Neuronal stem cell (in vitro differentiated cells): ENCODE results near the gene CDCP2.
A peak's percentile ranks its signal among the peaks of the same experiment; 100 is the strongest.

ENCODE experiments used
- DNase-seq: peaks from one replicate; pipeline ENCODE4 v3.0.0-alpha.2; 2013; ENCODE audit warnings: low spot score
- H2AFZ ChIP-seq: one replicate; pipeline ENCODE4 v1.6.1; 2013; ENCODE audit warnings: mild to moderate bottlenecking, low read length, inconsistent platforms
- H2AK5ac ChIP-seq: 2 replicates; pipeline ENCODE4 v1.6.1; 2013; ENCODE audit warnings: low read depth, mild to moderate bottlenecking, inconsistent platforms, low read length, moderate library complexity, mixed read lengths
- H2BK120ac ChIP-seq: 2 replicates; pipeline ENCODE4 v1.6.1; 2013; ENCODE audit warnings: low read depth, mild to moderate bottlenecking, inconsistent platforms, low read length, moderate library complexity, mixed read lengths
- H2BK12ac ChIP-seq: one replicate; pipeline ENCODE4 v1.6.1; 2013; ENCODE audit warnings: low read length, inconsistent platforms
- H2BK15ac ChIP-seq: 2 replicates; pipeline ENCODE4 v1.6.1; 2013; ENCODE audit warnings: mild to moderate bottlenecking, low read length, inconsistent platforms, mixed read lengths
- H2BK5ac ChIP-seq: one replicate; pipeline ENCODE4 v1.6.1; 2013; ENCODE audit warnings: inconsistent platforms, mild to moderate bottlenecking, low read length, moderate library complexity
- H3K14ac ChIP-seq: one replicate; pipeline ENCODE4 v1.6.1; 2013; ENCODE audit warnings: low read length, inconsistent platforms
- H3K18ac ChIP-seq: 2 replicates; pipeline ENCODE4 v1.6.1; 2013; ENCODE audit warnings: low read length, inconsistent platforms
- H3K23ac ChIP-seq: 2 replicates; pipeline ENCODE4 v1.6.1; 2013; ENCODE audit warnings: low read depth, mild to moderate bottlenecking, mixed read lengths, low read length, inconsistent platforms; ENCODE audit not compliant: poor library complexity
- H3K27ac ChIP-seq: replicated peaks from 3 replicates; pipeline ENCODE4 v1.5.1; 2013; ENCODE audit warnings: low read length, inconsistent platforms
- H3K27me3 ChIP-seq, 3 experiments: 2 replicates each; pipeline ENCODE4 v1.6.1; 2013; ENCODE audit warnings: low read length in 3 of 3, mild to moderate bottlenecking in 2 of 3, inconsistent platforms in 1 of 3, low read depth in 1 of 3, mixed read lengths in 1 of 3, moderate library complexity in 1 of 3; ENCODE audit not compliant: control insufficient read depth in 3 of 3, insufficient read depth in 3 of 3
- H3K36me3 ChIP-seq, 2 donors: replicated peaks in 1 of 2; 2 replicates each; pipeline ENCODE4 v1.6.1; 2013; ENCODE audit warnings: low read length in 2 of 2; ENCODE audit not compliant: control insufficient read depth in 2 of 2, insufficient read depth in 2 of 2
- H3K4ac ChIP-seq: 2 replicates; pipeline ENCODE4 v1.6.1; 2013; ENCODE audit warnings: inconsistent platforms, mild to moderate bottlenecking, low read length, moderate library complexity
- H3K4me1 ChIP-seq, 2 donors: 1 replicate in 1 of 2; 2 replicates in 1 of 2; pipeline ENCODE4 v1.6.1; 2013; ENCODE audit warnings: low read length in 2 of 2, low read depth in 1 of 2; ENCODE audit not compliant: control insufficient read depth in 2 of 2, insufficient read depth in 1 of 2
- H3K4me2 ChIP-seq: one replicate; pipeline ENCODE4 v1.6.1; 2013; ENCODE audit warnings: mild to moderate bottlenecking, low read length, inconsistent platforms; ENCODE audit not compliant: insufficient read depth, poor library complexity, severe bottlenecking
- H3K4me3 ChIP-seq, 2 donors: 2 replicates each; pipeline ENCODE4 v1.5.1; 2013; ENCODE audit warnings: low read length in 2 of 2, mild to moderate bottlenecking in 2 of 2, inconsistent platforms in 1 of 2, moderate library complexity in 1 of 2
- H3K79me1 ChIP-seq: one replicate; pipeline ENCODE4 v1.6.1; 2013; ENCODE audit warnings: low read depth, mild to moderate bottlenecking, inconsistent platforms, low read length, moderate library complexity
- H3K9ac ChIP-seq: one replicate; pipeline ENCODE4 v1.6.1; 2013; ENCODE audit warnings: mild to moderate bottlenecking, low read depth, low read length, inconsistent platforms; ENCODE audit not compliant: poor library complexity
- H3K9me3 ChIP-seq, 2 donors: replicated peaks in 1 of 2; 2 replicates each; pipeline versions ENCODE3 to v1.6.1; 2013; ENCODE audit warnings: low read length in 2 of 2, mild to moderate bottlenecking in 2 of 2, inconsistent platforms in 1 of 2, low read depth in 1 of 2, mixed read lengths in 1 of 2, moderate library complexity in 1 of 2; ENCODE audit not compliant: control insufficient read depth in 2 of 2, insufficient read depth in 1 of 2
- H4K8ac ChIP-seq: one replicate; pipeline ENCODE4 v1.6.1; 2013; ENCODE audit warnings: low read depth, mild to moderate bottlenecking, inconsistent platforms, low read length, moderate library complexity
- H4K91ac ChIP-seq: one replicate; pipeline ENCODE4 v1.6.1; 2013; ENCODE audit warnings: low read length, low read depth, mild to moderate bottlenecking, inconsistent platforms; ENCODE audit not compliant: poor library complexity
- WGBS, 2 donors: extraction: QIAGEN DNeasy Blood & Tissue Kit; methylation state at CpG; one replicate each; pipeline ENCODE4 v1.1.7; 2013; ENCODE audit warnings: missing lambda C conversion rate in 2 of 2, mixed read lengths in 1 of 2; ENCODE audit not compliant: insufficient read length in 2 of 2, insufficient replicate concordance in 1 of 2; ENCODE audit errors: extremely low coverage in 2 of 2; 5-methylcytosine and 5-hydroxymethylcytosine counted together

CDCP2 gene

DNA sequence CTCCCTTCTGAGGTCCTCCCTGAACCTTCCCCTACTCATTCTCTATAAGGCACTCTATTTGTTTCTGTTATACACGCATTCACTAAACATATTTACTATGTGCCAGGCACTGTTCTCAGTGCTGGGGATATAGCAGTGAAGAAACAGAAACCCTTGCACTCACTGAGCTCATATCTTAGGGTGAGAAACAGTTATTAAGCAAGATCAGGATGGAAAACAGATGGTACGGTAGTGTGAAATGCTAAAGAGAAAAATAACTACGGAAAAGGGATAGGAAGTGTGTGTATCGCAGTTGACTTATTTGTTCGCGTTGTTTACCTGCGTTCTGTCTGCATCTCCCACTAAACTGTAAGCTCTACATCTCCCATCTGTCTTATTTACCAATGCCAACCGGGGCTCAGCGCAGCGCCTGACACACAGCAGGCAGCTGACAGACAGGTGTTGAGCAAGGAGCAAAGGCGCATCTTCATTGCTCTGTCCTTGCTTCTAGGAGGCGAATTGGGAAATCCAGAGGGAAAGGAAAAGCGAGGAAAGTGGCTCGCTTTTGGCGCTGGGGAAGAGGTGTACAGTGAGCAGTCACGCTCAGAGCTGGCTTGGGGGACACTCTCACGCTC, 46.5 kb upstream of the CDCP2 start:
- peak overlapping the region; percentile 12 for H3K18ac ChIP-seq
- no peak overlapping the region for H3K27ac ChIP-seq
- no peak overlapping the region for H2AK5ac ChIP-seq
- no peak overlapping the region for H2BK15ac ChIP-seq
- peak overlapping the region; percentile 86 for H2AFZ ChIP-seq
- no peaks in the 10 kb centered on the region for H3K27me3 ChIP-seq
- peaks cover 0 to 46% of the 10 kb centered on the region in 2 donors for H3K36me3 ChIP-seq
- no peak overlapping the region for H2BK5ac ChIP-seq
- peak overlapping the region; percentile 76 for H3K4me2 ChIP-seq
- H4K91ac ChIP-seq, result no peak overlapping the region
- peak overlapping the region; percentile 67 to 79 for H3K4me3 ChIP-seq
- H3K14ac ChIP-seq, result no peak overlapping the region
- H3K4me1 ChIP-seq, result peaks cover 9 to 13% of the 10 kb centered on the region in 2 donors
- H2BK120ac ChIP-seq, result no peak overlapping the region
- no peak overlapping the region for H2BK12ac ChIP-seq
- H3K9ac ChIP-seq, result peak overlapping the region; percentile 33
- no peaks in the 10 kb centered on the region for H3K9me3 ChIP-seq
- H3K4ac ChIP-seq, result no peak overlapping the region
- H3K23ac ChIP-seq, result no peak overlapping the region
- H4K8ac ChIP-seq, result no peak overlapping the region
- WGBS, 2 donors, result no CpG with 5 or more reads among the region's 17 CpGs
- no peak for DNase-seq
- H3K79me1 ChIP-seq, result peaks cover 5% of the 10 kb centered on the region

DNA sequence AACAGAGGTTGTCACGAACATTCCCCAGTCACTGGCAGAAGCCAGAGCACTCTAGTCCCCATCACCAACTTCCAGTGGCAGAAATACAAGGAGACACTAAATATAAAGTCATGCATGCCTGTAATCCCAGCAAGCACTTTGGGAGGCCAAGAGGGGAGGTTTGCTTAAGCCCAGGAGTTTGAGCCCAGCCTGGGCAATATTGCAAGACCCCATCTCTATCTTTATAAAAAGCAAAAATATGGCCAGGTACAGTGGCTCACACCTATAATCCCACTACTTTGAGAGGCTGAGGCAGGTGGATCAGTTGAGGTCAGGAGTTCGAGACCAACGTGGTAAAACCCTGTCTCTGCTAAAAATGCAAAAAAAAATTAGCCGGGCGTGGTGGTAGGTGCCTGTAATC, 40.7 kb upstream of the CDCP2 start:
- Histone ChIP-seq H4K8ac (no peak overlapping the region), H3K36me3 (peaks cover 6 to 63% of the 10 kb centered on the region in 2 donors), H3K9me3 (no peaks in the 10 kb centered on the region), H3K4me2 (no peak overlapping the region), H3K4me3 (no peak overlapping the region), H3K23ac (no peak overlapping the region), H3K4ac (no peak overlapping the region), H2BK120ac (no peak overlapping the region), H4K91ac (no peak overlapping the region), H3K14ac (no peak overlapping the region), H3K4me1 (no peaks in the 10 kb centered on the region), H2BK12ac (no peak overlapping the region), H2AK5ac (no peak overlapping the region), H3K27ac (no peak overlapping the region), H3K18ac (no peak overlapping the region), H3K27me3 (no peaks in the 10 kb centered on the region), H3K79me1 (no peaks in the 10 kb centered on the region), H2BK5ac (no peak overlapping the region), H2BK15ac (no peak overlapping the region), H3K9ac (no peak overlapping the region), H2AFZ (no peak overlapping the region)
- WGBS, 2 donors, result no CpG with 5 or more reads among the region's 5 CpGs
- DNase-seq, result no peak

DNA sequence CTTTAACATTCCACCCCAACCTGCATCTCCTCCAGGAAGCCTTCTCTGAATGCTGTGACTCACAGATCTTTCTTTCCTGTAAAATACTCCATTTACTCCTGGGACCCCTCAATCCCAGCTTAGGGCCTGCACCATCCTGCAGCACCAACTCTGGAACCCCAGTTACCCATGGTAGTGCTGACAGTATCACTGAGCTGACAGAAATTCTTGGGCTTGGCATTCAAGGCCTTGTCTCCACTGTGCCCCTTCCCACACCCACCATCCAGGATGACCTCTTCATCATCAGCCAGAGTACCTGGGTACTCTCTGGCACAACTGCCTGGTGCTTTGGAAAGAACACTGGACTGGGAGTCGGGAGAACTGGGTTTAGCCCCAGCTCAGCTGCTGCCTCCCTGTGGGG, 38.7 kb upstream of the CDCP2 start:
- no peak overlapping the region for H2BK5ac ChIP-seq
- H2BK120ac ChIP-seq, result no peak overlapping the region
- H3K36me3 ChIP-seq, result peaks cover 6 to 73% of the 10 kb centered on the region in 2 donors
- H2BK12ac ChIP-seq, result no peak overlapping the region
- no peak overlapping the region for H3K14ac ChIP-seq
- H3K18ac ChIP-seq, result no peak overlapping the region
- H3K23ac ChIP-seq, result no peak overlapping the region
- no peak overlapping the region for H2BK15ac ChIP-seq
- no peak overlapping the region for H3K27ac ChIP-seq
- no peak for DNase-seq
- H4K91ac ChIP-seq, result no peak overlapping the region
- H3K4me3 ChIP-seq, result no peak overlapping the region
- H4K8ac ChIP-seq, result no peak overlapping the region
- H3K9ac ChIP-seq, result no peak overlapping the region
- no peaks in the 10 kb centered on the region for H3K9me3 ChIP-seq
- H3K4ac ChIP-seq, result no peak overlapping the region
- H3K27me3 ChIP-seq, result no peaks in the 10 kb centered on the region
- H3K4me1 ChIP-seq, result no peaks in the 10 kb centered on the region
- WGBS, 2 donors, result no CpG with 5 or more reads among the region's 1 CpG
- H2AFZ ChIP-seq, result no peak overlapping the region
- no peak overlapping the region for H3K4me2 ChIP-seq
- H2AK5ac ChIP-seq, result no peak overlapping the region
- H3K79me1 ChIP-seq, result no peaks in the 10 kb centered on the region

- Histone ChIP-seq H3K36me3 (peaks cover 6 to 70% of the 10 kb centered on the region in 2 donors), H3K27ac (no peak overlapping the region), H3K9ac (no peak overlapping the region), H4K8ac (no peak overlapping the region), H3K9me3 (no peaks in the 10 kb centered on the region), H3K27me3 (no peaks in the 10 kb centered on the region), H2AK5ac (no peak overlapping the region), H2BK15ac (no peak overlapping the region), H3K4me3 (no peak overlapping the region), H2AFZ (no peak overlapping the region), H3K18ac (no peak overlapping the region), H3K23ac (no peak overlapping the region), H2BK12ac (no peak overlapping the region), H3K14ac (no peak overlapping the region), H3K79me1 (no peaks in the 10 kb centered on the region), H2BK120ac (no peak overlapping the region), H3K4me1 (no peaks in the 10 kb centered on the region), H2BK5ac (no peak overlapping the region), H4K91ac (no peak overlapping the region), H3K4ac (no peak overlapping the region), H3K4me2 (no peak overlapping the region)
- no CpG with 5 or more reads among the region's 9 CpGs for WGBS, 2 donors
- DNase-seq, result no peak
These were observed 37.7 kb upstream of the CDCP2 start for GRCh38 chr1:54190526-54190925.
